ENCODE data around the gene IGFBPL1.

DNA sequence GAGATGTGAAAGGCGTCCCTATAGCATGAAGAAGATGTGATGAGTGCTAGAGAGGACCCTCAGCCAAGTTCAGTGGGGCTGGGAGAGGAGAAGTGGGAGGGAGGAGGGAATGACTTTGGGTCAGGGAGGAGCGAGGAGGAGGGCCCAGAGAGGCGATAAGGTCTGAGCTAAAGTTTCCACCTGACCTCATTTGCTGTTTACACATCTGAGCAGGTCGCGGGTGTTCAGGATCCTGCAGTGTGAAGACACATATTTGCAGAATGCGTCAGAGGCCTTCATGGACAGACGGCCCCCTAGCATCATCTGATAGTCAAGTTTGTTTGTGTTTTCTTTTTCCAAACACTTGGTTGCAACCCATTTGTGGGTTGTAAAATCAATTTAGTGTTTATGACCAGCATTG, 18.9 kb upstream of the IGFBPL1 start:
- TF ChIP-seq, protein P1, sequence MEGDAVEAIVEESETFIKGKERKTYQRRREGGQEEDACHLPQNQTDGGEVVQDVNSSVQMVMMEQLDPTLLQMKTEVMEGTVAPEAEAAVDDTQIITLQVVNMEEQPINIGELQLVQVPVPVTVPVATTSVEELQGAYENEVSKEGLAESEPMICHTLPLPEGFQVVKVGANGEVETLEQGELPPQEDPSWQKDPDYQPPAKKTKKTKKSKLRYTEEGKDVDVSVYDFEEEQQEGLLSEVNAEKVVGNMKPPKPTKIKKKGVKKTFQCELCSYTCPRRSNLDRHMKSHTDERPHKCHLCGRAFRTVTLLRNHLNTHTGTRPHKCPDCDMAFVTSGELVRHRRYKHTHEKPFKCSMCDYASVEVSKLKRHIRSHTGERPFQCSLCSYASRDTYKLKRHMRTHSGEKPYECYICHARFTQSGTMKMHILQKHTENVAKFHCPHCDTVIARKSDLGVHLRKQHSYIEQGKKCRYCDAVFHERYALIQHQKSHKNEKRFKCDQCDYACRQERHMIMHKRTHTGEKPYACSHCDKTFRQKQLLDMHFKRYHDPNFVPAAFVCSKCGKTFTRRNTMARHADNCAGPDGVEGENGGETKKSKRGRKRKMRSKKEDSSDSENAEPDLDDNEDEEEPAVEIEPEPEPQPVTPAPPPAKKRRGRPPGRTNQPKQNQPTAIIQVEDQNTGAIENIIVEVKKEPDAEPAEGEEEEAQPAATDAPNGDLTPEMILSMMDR (IDR thresholded peaks at IDR 0.05), result no peak
- TF ChIP-seq POLR2A (IDR thresholded peaks at IDR 0.05) (no peak), POLR2AphosphoS5 (IDR thresholded peaks at IDR 0.05; ENCODE audit: insufficient read depth in 1 of 2, low read depth in 1 of 2) (no peak)

Data from vagina (tissue), 2 donors.